HG03196 (cell line): Measurements from ENCODE around the gene SCO1.

Source experiments
- ATAC-seq: cut with Tn5 transposase; IDR thresholded peaks from one replicate; pipeline ENCODE4 v1.9.1; 2021; ENCODE audit not compliant: unreplicated experiment

The SCO1 gene

GRCh38 chr17:10657148-10657547, 40.2 kb downstream of the SCO1 start, which contains the start of gene MYH3:
Gene MYH3 (minus strand): TSS chr17:10657309. CDS start chr17:10655064, 2,245 bp downstream.
- no peak for ATAC-seq

- no peak for ATAC-seq
Observed at GRCh38 chr17:10653987-10654386, 43.3 kb downstream of the SCO1 start.

GRCh38 chr17:10652984-10653659, 44.2 kb downstream of the SCO1 start:
- ATAC-seq: no peak

- ATAC-seq: no peak
Observed at GRCh38 chr17:10651927-10652326, 45.4 kb downstream of the SCO1 start.

- ATAC-seq: no peak
Observed at GRCh38 chr17:10649602-10650001, 47.7 kb downstream of the SCO1 start.

- ATAC-seq: no peak
Observed at GRCh38 chr17:10648956-10649355, 48.4 kb downstream of the SCO1 start.

GRCh38 chr17:10648381-10648780, 49.0 kb downstream of the SCO1 start:
- no peak for ATAC-seq

- no peak for ATAC-seq
Observed at GRCh38 chr17:10646392-10646990, 50.8 kb downstream of the SCO1 start.

GRCh38 chr17:10640475-10640874, 56.9 kb downstream of the SCO1 start:
- no peak for ATAC-seq

GRCh38 chr17:10638151-10638550, 59.2 kb downstream of the SCO1 start:
- ATAC-seq: no peak

GRCh38 chr17:10635290-10635689, 62.0 kb downstream of the SCO1 start:
- ATAC-seq: no peak

- ATAC-seq: peak; percentile 86
Observed at GRCh38 chr17:10633738-10634379, 63.5 kb downstream of the SCO1 start.

- ATAC-seq: no peak
Observed at GRCh38 chr17:10631701-10632100, 65.6 kb downstream of the SCO1 start.

- no peak for ATAC-seq
Observed at GRCh38 chr17:10631048-10631700, 66.2 kb downstream of the SCO1 start.

GRCh38 chr17:10629706-10630105, 67.6 kb downstream of the SCO1 start:
- ATAC-seq: no peak

GRCh38 chr17:10628756-10629155, 68.6 kb downstream of the SCO1 start:
- ATAC-seq: no peak

- ATAC-seq: no peak
Observed at GRCh38 chr17:10626390-10626789, 70.9 kb downstream of the SCO1 start.

- no peak for ATAC-seq
Observed at GRCh38 chr17:10624969-10625368, 72.4 kb downstream of the SCO1 start.

GRCh38 chr17:10623737-10624338, 73.5 kb downstream of the SCO1 start:
- no peak for ATAC-seq

- ATAC-seq: no peak
Observed at GRCh38 chr17:10622617-10623485, 74.5 kb downstream of the SCO1 start.
